HFF-Myc (cell line): Measurements from ENCODE around the gene TGFB2.
A peak's percentile ranks its signal among the peaks of the same experiment; 100 is the strongest.

Source experiments
- DNase-seq: peaks from one replicate; pipeline ENCODE4 v3.0.0-alpha.2; 2011; ENCODE audit warnings: low read depth; ENCODE audit errors: extremely low read depth
- H3K4me3 ChIP-seq: replicated peaks from 2 replicates; pipeline ENCODE4 v1.5.1; 2011; ENCODE audit warnings: low read depth, mild to moderate bottlenecking, control low read depth, low read length
- TF ChIP-seq, protein P1 (sequence below): IDR thresholded peaks from 2 replicates; pipeline ENCODE4 v1.5.1; 2012; ENCODE audit warnings: mild to moderate bottlenecking, low read depth, low read length, control low read depth; ENCODE audit errors: missing control alignments

Gene TGFB2

DNA sequence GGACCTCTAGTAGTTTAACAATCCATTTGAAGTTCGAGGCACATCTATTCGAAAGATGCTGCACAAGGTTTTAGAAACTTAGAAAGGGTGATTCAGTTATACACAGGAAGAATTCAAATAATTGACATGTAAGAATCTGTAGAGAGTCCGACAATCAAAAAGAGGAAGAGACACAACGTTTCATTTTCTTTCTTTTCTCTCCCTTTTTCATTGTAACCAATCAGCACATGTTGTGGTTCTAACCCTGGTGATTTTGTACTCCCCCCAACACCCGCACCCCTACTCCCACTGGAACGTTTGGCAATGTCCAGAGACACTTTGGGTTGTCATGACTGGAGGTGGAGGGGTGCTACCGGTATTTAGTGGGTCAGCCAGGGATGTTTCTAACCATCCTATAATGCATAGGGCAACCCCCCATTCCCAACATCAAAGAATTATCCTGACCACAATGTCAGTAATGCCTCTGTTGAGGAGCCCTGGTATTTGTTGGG, 4.9 kb downstream of the TGFB2 start:
- H3K4me3 ChIP-seq: no peak overlapping the region
- TF ChIP-seq, protein P1, sequence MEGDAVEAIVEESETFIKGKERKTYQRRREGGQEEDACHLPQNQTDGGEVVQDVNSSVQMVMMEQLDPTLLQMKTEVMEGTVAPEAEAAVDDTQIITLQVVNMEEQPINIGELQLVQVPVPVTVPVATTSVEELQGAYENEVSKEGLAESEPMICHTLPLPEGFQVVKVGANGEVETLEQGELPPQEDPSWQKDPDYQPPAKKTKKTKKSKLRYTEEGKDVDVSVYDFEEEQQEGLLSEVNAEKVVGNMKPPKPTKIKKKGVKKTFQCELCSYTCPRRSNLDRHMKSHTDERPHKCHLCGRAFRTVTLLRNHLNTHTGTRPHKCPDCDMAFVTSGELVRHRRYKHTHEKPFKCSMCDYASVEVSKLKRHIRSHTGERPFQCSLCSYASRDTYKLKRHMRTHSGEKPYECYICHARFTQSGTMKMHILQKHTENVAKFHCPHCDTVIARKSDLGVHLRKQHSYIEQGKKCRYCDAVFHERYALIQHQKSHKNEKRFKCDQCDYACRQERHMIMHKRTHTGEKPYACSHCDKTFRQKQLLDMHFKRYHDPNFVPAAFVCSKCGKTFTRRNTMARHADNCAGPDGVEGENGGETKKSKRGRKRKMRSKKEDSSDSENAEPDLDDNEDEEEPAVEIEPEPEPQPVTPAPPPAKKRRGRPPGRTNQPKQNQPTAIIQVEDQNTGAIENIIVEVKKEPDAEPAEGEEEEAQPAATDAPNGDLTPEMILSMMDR: no peak
- no peak for DNase-seq

DNA sequence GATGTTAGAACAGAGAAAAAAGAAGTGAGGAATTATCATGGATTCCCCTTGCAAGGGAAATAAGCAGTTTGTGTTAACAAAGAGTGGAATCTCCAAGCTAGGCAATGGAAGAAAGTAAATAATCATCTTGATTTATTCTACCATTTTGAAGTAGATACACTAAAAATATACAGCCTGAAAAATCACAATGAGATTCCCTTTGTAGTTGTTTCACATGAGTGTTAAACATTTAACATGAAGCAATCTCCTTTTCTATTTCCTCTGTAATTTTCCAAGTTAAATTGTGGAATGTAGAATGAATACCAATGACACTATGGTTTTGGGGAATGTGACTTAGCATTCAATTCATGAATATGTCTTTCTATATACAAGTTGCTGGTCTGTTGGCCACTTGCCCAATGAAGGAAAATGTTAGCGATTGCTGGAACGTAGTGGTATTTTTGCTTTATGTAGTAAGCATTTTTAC, 5.7 kb downstream of the TGFB2 start:
- TF ChIP-seq, protein P1: no peak
- no peak for DNase-seq

DNA sequence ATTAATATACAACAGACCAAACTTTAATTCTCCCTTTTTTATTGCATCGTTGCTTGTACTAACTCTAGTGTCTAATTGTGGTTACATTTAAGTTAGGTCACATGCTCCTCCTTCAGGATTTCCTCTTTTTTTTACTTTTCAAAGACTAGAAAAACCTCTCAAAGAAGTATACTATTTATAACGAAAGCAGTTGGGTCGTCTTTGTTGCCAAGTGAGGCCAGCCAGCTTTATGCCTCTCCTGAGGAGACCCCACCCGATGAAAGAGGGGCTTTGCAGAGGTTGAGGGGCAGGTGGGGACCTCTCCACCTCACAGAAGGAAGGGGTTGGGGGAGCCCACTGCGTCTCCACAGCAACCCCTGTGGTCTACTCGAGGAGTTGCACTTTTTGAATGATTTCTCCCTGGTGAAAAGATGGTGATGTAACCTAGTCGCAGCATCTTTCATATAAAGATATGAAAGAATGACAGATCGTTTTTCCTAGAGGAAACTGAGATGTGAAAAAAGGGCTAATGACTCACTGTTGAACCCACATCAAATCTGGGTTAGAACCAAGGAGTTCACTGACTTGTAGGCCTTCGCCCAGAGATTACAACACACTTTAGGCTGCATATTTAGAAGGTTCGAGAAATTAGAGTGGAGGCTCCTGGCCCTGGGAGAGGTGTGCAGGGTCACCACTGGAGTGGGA, 6.4 kb downstream of the TGFB2 start:
- no peak for DNase-seq
- H3K4me3 ChIP-seq: peak overlapping the region; percentile 14; the same call in 1 of the 2 replicates
- TF ChIP-seq, protein P1: peak; percentile 41

More for the DNA sequence above, 5.7 kb downstream of the TGFB2 start:
- peak overlapping the region; percentile 14; the same call in 1 of the 2 replicates for H3K4me3 ChIP-seq

DNA sequence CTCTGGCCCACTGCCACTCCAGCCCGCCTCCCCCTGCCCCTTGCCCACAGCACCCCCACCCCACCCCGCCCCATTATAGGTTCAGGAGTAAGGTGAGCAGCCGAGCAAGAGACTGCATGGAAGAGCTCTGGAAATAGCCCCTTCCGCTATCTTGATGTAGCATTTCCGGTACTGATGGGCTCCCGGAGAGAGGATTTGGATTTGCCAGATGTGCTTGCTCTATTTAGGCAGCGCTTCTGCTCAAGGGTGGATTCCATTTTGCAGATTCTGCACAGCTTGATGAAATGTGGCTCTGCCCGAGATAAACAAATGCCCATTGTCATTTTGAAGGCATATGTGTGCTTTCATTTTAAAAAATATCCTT, 6.9 kb downstream of the TGFB2 start:
- H3K4me3 ChIP-seq: no peak overlapping the region
- no peak for DNase-seq
- TF ChIP-seq, protein P1: no peak

DNA sequence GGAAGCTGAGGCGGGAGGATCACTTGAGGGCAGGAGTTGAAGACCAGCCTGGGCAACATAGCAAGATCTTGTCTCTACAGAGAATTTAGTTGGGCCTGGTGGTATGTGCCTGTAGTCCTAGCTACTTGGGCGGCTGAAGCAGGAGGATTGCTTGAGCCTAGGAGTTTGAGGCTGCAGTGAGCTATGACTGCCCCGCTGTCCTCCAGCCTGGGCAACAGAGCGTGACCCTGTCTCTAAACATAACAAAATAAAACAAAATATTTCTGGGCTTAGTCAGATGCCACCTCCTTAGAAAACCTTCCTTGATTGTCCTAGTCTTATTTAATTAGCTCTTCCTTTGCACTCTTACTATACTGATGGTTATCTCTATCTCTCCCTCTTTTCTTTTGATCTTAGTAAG, 8.5 kb downstream of the TGFB2 start:
- DNase-seq: no peak
- no peak overlapping the region for H3K4me3 ChIP-seq
- TF ChIP-seq, protein P1: no peak

DNA sequence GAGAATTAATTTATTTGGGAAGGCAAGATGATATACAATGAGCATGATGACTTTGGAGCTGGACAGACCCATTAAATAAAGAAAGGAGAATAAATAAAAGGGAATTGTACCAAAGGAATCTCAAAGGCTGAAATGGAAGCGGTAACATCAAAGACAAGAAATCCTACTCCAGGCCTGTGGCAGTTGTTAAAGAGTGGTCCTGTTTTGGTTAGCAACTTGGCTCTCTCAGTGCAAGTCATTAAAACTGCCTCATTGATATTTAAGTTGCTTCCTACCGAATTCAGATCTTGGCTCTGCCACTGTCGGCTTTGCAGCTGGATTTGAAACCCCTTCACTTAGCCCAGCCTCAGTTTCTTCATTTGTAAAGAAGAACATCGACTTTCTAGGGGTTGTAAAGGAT, 10.1 kb downstream of the TGFB2 start:
- no peak for DNase-seq
- TF ChIP-seq, protein P1: no peak
- H3K4me3 ChIP-seq: no peak overlapping the region
